ENCODE data around the gene VWA5B1.

GRCh38 chr1:20262810-20263534, 27.7 kb upstream of the VWA5B1 start:
- TF ChIP-seq GATA3 (IDR thresholded peaks at IDR 0.05; ENCODE audit: low read depth, low read length) (no peak), GATA2 (IDR thresholded peaks at IDR 0.05; ENCODE audit: low read depth, low read length) (no peak)

Data from SH-SY5Y (cell line).